ENCODE measurements around the gene DDX10. TPM values are rescaled to one million over a fixed set of nuclear protein-coding genes. Genes with fewer than 3 reads are reported as not detected.

DDX10 gene
- total and polyA plus RNA-seq, 2 of the 8 experiments (the other 6 are each of a cell fraction or from before 2014, with no cell fraction given) = 49.2 to 52.2 TPM

- TF ChIP-seq CTCF (IDR thresholded peaks at IDR 0.05; ENCODE audit: control extremely low read depth in 1 of 3, insufficient read depth in 1 of 3, low read depth in 1 of 3, low read length in 3 of 3) = no peak
- no peak for TF ChIP-seq USF2 (IDR thresholded peaks at IDR 0.05; ENCODE audit: low read length)
Measured at GRCh38 chr11:108882211-108882831, 217.5 kb downstream of the DDX10 start (continued).

Measured in H1 (cell line).